HepG2 (cell line): ENCODE data around the gene THAP9. TPM values are rescaled to one million over a fixed set of nuclear protein-coding genes. Genes with fewer than 3 reads are reported as not detected.
A peak's percentile ranks its signal among the peaks of the same experiment; 100 is the strongest.

Experiments used
- ATF5 ChIP-seq: sonication (generic); formaldehyde crosslinking; IDR thresholded peaks from 2 replicates; pipeline ENCODE4 v1.4.0; 2020; ENCODE audit warnings: mild to moderate bottlenecking, low read depth, missing genetic modification reagents
- BCL6 ChIP-seq: IDR thresholded peaks from 2 replicates; pipeline ENCODE4 v1.6.1; 2016; ENCODE audit warnings: missing genetic modification reagents, missing compliant biosample characterization
- CBX2 ChIP-seq, 2 experiments: fragments of 200-600 bp in 1 of 2; sonication (generic); formaldehyde crosslinking in 1 of 2; IDR thresholded peaks; 2 replicates each; pipeline versions ENCODE4 v1.7.0 to v1.8.1; 2018 to 2022; ENCODE audit warnings: low read depth in 2 of 2, low read length in 1 of 2, mild to moderate bottlenecking in 1 of 2, missing genetic modification reagents in 1 of 2
- E2F2 ChIP-seq: sonication (generic); formaldehyde crosslinking; IDR thresholded peaks from 2 replicates; pipeline ENCODE4 v1.4.0; 2020; ENCODE audit warnings: missing genetic modification reagents, borderline replicate concordance
- HIVEP1 ChIP-seq: sonication (generic); formaldehyde crosslinking; IDR thresholded peaks from 2 replicates; pipeline ENCODE4 v1.4.0; 2020; ENCODE audit warnings: mild to moderate bottlenecking, missing genetic modification reagents
- NONO ChIP-seq, 2 experiments: fragments of 450-650 bp in 1 of 2; sonication (generic) in 1 of 2; formaldehyde crosslinking in 1 of 2; IDR thresholded peaks in 1 of 2; conservative IDR thresholded peaks in 1 of 2; 2 replicates each; pipeline versions ENCODE4 v1.6.1 to v1.8.0; 2017 to 2022; ENCODE audit warnings: mild to moderate bottlenecking in 1 of 2, missing genetic modification reagents in 1 of 2, moderate library complexity in 1 of 2
- NR2C2 ChIP-seq: sonication (generic); formaldehyde crosslinking; IDR thresholded peaks from 2 replicates; pipeline ENCODE4 v1.4.0; 2020; ENCODE audit warnings: missing genetic modification reagents, mild to moderate bottlenecking, moderate library complexity, borderline replicate concordance
- PRPF4 ChIP-seq: fragments of 200-400 bp; formaldehyde crosslinking; IDR thresholded peaks from 2 replicates; pipeline ENCODE4 v1.6.1; 2016; ENCODE audit warnings: low read length, low read depth; ENCODE audit not compliant: poor library complexity, severe bottlenecking
- SMAD9 ChIP-seq: sonication (generic); formaldehyde crosslinking; IDR thresholded peaks from 2 replicates; pipeline ENCODE4 v1.5.1; 2020; ENCODE audit warnings: mild to moderate bottlenecking, missing genetic modification reagents
- SP4 ChIP-seq: sonication (generic); formaldehyde crosslinking; IDR thresholded peaks from 2 replicates; pipeline ENCODE4 v1.8.1; 2023; ENCODE audit warnings: mild to moderate bottlenecking, missing genetic modification reagents
- TAF1 ChIP-seq: sonication (generic); formaldehyde crosslinking; IDR thresholded peaks from 2 replicates; pipeline ENCODE4 v1.4.0; 2020; ENCODE audit warnings: missing genetic modification reagents
- TOPORS ChIP-seq: sonication (generic); formaldehyde crosslinking; IDR thresholded peaks from 2 replicates; pipeline ENCODE4 v1.8.0; 2023; ENCODE audit warnings: mild to moderate bottlenecking, missing genetic modification reagents
- ZBTB3 ChIP-seq: sonication (generic); formaldehyde crosslinking; IDR thresholded peaks from 2 replicates; pipeline ENCODE4 v1.4.0; 2020; ENCODE audit warnings: low read depth, mild to moderate bottlenecking, moderate library complexity, missing genetic modification reagents, borderline replicate concordance
- ZMAT3 ChIP-seq: sonication (generic); formaldehyde crosslinking; conservative IDR thresholded peaks from 2 replicates; pipeline ENCODE4 v1.7.0; 2021; ENCODE audit warnings: missing genetic modification reagents
- ZNF136 ChIP-seq: sonication (generic); formaldehyde crosslinking; IDR thresholded peaks from 2 replicates; pipeline ENCODE4 v1.8.1; 2022; ENCODE audit warnings: low read depth, mild to moderate bottlenecking, moderate library complexity, missing genetic modification reagents
- ZNF335 ChIP-seq: sonication (generic); formaldehyde crosslinking; IDR thresholded peaks from 2 replicates; pipeline ENCODE4 v1.4.0; 2020; ENCODE audit warnings: missing genetic modification reagents
- ZNF33A ChIP-seq: sonication (generic); formaldehyde crosslinking; IDR thresholded peaks from 2 replicates; pipeline ENCODE4 v1.5.1; 2020; ENCODE audit warnings: missing genetic modification reagents, mild to moderate bottlenecking, moderate library complexity, borderline replicate concordance
- polyA plus RNA-seq, 8 experiments: library from polyadenylated mRNA; depleted of rRNA in 3 of 8; stranded (reverse) in 7 of 8; unstranded in 1 of 8; fragments of >200 nt; fragmentation: Illumina TruSeq in 4 of 8; extraction: Trizol in 4 of 8; gene quantifications; 2 replicates each; pipeline versions ENCODE4 v1.2.1 to v1.2.3, GENCODE V29; 2011 to 2016; ENCODE audit warnings: low read depth in 4 of 8, missing spikeins in 1 of 8, mixed read lengths in 1 of 8; ENCODE audit not compliant: insufficient read depth in 1 of 8
- total RNA-seq, 5 experiments: library from RNA; depleted of rRNA; stranded (reverse); fragments of >200 nt; fragmentation: Illumina TruSeq; extraction: Trizol; gene quantifications; 2 replicates each; pipeline ENCODE4 v1.2.3, GENCODE V29; 2016; ENCODE audit warnings: low read depth in 1 of 5
- TF ChIP-seq, protein P1 (sequence below): IDR thresholded peaks from 2 replicates; pipeline ENCODE4 v1.6.1; 2012; ENCODE audit warnings: low read length, improper control_type of control experiment
- TF ChIP-seq, protein P2 (sequence below): sonication (generic); formaldehyde crosslinking; IDR thresholded peaks from 2 replicates; pipeline ENCODE4 v1.4.0; 2020; ENCODE audit warnings: low read depth, mild to moderate bottlenecking, missing genetic modification reagents
- TF ChIP-seq, protein P3 (sequence below): sonication (generic); IDR thresholded peaks from 2 replicates; pipeline ENCODE4 v1.6.1; 2016; ENCODE audit warnings: low read depth, borderline replicate concordance

The THAP9 gene
- total and polyA plus RNA-seq, 2 of the 13 experiments (the other 11 are each of a cell fraction or from before 2014, with no cell fraction given): 6.0 to 7.2 TPM

- TF ChIP-seq CBX2 (IDR thresholded peaks at IDR 0.05; ENCODE audit: low read depth, low read length) (no peak), CBX2 (CRISPR knock-in tag; IDR thresholded peaks at IDR 0.05; ENCODE audit: low read depth) (no peak), ATF5 (no peak), TAF1 (CRISPR knock-in tag) (peak; percentile 99), ZMAT3 (CRISPR knock-in tag) (peak; percentile 84; the same call in 1 of the 2 replicates), E2F2 (CRISPR knock-in tag) (0 out of 2 replicates have a peak, but pooled peaks have one; percentile 44), NR2C2 (CRISPR knock-in tag) (peak; percentile 78; the same call in 1 of the 2 replicates), ZBTB3 (CRISPR knock-in tag) (no peak; the same call in 1 of the 2 replicates), PRPF4 (no peak), SMAD9 (CRISPR knock-in tag) (no peak), ZNF33A (CRISPR knock-in tag) (peak; percentile 79; the same call in 1 of the 2 replicates), SP4 (CRISPR knock-in tag) (peak; percentile 93), HIVEP1 (peak; percentile 83; the same call in 1 of the 2 replicates), BCL6 (CRISPR knock-in tag) (peak; percentile 54), ZNF335 (CRISPR knock-in tag) (0 out of 2 replicates have a peak, but pooled peaks have one; percentile 55), NONO (IDR thresholded peaks at IDR 0.05) (no peak), NONO (CRISPR knock-in tag; conservative IDR thresholded peaks at IDR 0.05) (peak; percentile 99), TOPORS (CRISPR knock-in tag) (peak; percentile 93), ZNF136 (CRISPR knock-in tag) (0 out of 2 replicates have a peak, but pooled peaks have one; percentile 90)
- TF ChIP-seq, protein P1, sequence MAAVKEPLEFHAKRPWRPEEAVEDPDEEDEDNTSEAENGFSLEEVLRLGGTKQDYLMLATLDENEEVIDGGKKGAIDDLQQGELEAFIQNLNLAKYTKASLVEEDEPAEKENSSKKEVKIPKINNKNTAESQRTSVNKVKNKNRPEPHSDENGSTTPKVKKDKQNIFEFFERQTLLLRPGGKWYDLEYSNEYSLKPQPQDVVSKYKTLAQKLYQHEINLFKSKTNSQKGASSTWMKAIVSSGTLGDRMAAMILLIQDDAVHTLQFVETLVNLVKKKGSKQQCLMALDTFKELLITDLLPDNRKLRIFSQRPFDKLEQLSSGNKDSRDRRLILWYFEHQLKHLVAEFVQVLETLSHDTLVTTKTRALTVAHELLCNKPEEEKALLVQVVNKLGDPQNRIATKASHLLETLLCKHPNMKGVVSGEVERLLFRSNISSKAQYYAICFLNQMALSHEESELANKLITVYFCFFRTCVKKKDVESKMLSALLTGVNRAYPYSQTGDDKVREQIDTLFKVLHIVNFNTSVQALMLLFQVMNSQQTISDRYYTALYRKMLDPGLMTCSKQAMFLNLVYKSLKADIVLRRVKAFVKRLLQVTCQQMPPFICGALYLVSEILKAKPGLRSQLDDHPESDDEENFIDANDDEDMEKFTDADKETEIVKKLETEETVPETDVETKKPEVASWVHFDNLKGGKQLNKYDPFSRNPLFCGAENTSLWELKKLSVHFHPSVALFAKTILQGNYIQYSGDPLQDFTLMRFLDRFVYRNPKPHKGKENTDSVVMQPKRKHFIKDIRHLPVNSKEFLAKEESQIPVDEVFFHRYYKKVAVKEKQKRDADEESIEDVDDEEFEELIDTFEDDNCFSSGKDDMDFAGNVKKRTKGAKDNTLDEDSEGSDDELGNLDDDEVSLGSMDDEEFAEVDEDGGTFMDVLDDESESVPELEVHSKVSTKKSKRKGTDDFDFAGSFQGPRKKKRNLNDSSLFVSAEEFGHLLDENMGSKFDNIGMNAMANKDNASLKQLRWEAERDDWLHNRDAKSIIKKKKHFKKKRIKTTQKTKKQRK: no peak
- TF ChIP-seq, protein P2, sequence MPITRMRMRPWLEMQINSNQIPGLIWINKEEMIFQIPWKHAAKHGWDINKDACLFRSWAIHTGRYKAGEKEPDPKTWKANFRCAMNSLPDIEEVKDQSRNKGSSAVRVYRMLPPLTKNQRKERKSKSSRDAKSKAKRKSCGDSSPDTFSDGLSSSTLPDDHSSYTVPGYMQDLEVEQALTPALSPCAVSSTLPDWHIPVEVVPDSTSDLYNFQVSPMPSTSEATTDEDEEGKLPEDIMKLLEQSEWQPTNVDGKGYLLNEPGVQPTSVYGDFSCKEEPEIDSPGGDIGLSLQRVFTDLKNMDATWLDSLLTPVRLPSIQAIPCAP: 0 out of 2 replicates have a peak, but pooled peaks have one; percentile 88
- TF ChIP-seq, protein P3, sequence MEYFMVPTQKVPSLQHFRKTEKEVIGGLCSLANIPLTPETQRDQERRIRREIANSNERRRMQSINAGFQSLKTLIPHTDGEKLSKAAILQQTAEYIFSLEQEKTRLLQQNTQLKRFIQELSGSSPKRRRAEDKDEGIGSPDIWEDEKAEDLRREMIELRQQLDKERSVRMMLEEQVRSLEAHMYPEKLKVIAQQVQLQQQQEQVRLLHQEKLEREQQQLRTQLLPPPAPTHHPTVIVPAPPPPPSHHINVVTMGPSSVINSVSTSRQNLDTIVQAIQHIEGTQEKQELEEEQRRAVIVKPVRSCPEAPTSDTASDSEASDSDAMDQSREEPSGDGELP: peak; percentile 38; the same call in 1 of the 2 replicates
Observed at GRCh38 chr4:82890901-82891706, 9.4 kb upstream of the THAP9 start, which contains the start of gene SEC31A (continued).
